ENCODE data around the gene TOB1.

DNA sequence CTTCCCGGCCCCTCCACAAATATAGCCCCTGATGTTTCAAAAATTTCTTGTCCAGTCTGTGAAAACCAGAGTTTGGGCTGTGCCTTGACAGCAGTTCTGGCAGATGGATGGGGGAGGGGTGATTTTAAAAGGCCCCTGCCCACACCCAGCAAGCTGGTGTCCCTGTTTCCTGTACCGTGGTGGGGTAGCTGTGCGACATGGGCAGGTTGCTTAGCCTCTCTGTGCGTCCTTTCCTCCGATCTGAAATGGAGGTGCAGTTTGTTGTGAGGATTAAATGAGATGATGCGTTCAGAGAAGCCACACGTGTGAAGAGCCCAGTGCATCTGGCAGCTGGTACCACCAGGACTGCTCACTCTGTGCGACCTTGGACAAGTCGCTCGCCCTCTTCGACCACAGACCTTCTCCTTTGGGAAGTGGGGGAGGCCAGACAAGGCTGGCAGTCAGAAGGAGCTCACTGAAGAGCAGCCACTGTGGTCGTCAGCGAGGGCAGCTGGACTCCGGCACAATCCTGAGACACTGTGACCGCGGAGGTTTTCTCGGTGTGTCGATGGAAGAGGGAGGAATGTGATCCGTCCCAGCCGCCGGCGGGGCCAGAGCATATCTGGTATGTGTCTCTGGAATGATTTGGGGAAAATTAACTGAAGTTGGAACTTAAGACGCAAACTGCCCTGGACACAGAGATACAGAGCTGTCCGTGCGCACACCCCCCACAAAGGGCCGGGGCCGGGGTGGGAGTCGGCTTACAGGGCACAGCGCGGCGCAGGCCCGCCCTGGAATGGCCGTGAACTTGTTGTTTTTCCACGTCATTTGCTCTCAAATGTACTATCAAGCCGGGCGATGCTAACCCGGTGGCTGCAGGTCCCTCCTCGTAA, 31.5 kb downstream of the TOB1 start:
- TF ChIP-seq, protein P1, sequence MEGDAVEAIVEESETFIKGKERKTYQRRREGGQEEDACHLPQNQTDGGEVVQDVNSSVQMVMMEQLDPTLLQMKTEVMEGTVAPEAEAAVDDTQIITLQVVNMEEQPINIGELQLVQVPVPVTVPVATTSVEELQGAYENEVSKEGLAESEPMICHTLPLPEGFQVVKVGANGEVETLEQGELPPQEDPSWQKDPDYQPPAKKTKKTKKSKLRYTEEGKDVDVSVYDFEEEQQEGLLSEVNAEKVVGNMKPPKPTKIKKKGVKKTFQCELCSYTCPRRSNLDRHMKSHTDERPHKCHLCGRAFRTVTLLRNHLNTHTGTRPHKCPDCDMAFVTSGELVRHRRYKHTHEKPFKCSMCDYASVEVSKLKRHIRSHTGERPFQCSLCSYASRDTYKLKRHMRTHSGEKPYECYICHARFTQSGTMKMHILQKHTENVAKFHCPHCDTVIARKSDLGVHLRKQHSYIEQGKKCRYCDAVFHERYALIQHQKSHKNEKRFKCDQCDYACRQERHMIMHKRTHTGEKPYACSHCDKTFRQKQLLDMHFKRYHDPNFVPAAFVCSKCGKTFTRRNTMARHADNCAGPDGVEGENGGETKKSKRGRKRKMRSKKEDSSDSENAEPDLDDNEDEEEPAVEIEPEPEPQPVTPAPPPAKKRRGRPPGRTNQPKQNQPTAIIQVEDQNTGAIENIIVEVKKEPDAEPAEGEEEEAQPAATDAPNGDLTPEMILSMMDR (IDR thresholded peaks at IDR 0.05), result no peak
- no peak for TF ChIP-seq EZH2 (IDR thresholded peaks at IDR 0.05; ENCODE audit: borderline replicate concordance, insufficient read depth, low read depth, low read length, poor library complexity, severe bottlenecking)
